HG02885 (cell line): ENCODE results near the gene SLC5A10.
A peak's percentile ranks its signal among the peaks of the same experiment; 100 is the strongest.
"Not testable (repeated sequence)": the region's sequence is repeated elsewhere in the genome, so short reads cannot be mapped to it uniquely, and the experiment has no call there.

Experiments used
- ATAC-seq: cut with Tn5 transposase; IDR thresholded peaks from one replicate; pipeline ENCODE4 v1.9.1; 2021; ENCODE audit warnings: mild to moderate bottlenecking; ENCODE audit not compliant: unreplicated experiment, poor library complexity

SLC5A10 gene

DNA sequence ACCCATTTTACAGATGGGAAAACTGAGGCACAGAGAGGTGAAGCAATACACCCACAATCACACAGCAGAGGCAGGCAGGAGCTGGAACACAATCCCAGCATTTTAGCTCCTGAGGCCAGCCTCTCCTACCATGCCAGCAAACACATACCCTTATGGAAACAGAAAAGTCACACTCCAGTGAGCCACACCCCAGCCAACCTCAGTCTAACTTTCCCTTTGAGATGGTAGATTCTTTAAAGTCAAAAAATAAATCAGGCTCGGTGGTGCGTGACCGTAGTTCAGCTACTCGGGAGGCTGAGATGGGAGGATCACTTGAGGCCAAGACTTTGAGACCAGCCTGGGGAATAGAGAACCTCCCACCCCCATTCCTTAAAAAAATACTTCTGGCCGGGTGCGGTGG is 84.2 kb downstream of the SLC5A10 start:
- not testable (repeated sequence) for ATAC-seq

DNA sequence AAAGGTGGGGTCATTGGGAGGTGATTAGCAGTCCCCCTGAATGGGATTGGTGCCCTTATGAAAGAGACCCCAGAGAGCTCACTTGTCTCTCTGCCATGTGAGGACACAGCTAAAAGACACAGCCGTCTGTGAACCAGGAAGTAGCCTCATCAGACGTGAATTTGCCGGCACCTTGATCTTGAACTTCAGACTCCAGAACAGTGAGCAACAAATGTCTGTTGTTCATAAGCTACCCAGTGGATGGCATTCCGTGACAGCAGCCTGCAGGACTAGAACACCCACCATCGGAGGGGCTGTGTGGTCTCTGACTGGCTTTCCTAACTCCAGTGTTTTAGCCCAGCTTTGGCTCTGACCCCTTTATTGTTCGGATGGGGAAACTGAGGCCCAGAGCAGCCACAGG is 85.6 kb downstream of the SLC5A10 start:
- not testable (repeated sequence) for ATAC-seq

DNA sequence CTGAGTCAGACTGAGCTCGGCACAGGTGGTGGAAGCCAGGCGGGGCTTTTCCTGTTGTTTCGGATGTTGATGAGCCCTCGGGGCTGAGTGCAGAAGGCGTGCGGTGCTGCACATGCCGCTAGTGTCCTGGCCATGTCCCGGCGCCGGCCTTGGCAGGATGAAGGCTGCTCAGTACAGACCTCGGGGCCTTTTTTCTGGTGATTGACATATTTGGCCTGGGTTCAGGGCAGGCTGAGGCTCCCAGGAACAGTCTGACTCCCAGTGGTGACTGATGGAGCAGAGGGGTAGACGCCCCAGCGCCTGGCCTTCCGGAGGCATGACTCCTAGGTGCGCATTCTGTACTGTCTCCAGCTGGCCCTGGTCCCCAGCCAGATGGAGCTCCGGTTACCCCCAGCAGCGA is 86.0 kb downstream of the SLC5A10 start:
- not testable (repeated sequence) for ATAC-seq

DNA sequence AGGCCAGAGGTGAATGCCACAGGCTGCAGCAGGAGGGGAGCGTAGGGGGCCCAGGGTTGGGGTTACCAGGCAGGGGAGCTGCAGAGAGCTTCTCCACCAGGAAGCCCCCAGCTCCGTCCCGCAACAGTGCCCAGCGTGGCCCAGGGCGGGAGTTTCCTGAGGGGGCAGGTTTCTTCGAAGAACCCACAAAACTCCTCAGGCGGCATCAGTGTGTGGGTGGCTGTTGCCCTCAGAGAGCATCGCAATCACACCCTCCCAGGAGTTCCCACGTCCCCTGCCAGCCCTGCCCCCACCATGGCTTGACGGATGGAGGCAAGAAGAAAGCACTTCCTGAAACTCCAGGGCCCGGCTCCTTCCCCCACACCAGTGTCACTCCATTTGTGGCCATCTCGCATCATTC is 86.8 kb downstream of the SLC5A10 start:
- ATAC-seq, result not testable (repeated sequence)

DNA sequence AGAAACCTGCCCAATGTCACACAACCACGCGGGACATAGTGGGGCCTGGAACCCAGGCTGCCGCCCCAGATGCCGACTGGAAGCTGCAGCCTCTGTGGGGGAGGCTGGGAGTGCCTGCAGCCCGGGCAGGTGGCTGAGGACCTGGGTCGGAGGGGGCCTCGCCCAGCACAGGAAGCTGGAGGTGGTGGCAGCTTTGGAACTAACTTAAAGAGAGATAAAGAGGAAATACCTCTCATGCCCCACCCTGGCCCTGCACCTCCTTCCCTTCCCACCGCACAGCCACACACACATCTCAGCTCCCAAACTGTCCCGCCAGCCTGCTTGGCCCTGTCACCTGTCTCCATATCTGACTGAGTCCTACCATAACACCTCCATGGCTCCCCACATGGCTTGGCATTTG is 88.4 kb downstream of the SLC5A10 start:
- ATAC-seq, result not testable (repeated sequence)

DNA sequence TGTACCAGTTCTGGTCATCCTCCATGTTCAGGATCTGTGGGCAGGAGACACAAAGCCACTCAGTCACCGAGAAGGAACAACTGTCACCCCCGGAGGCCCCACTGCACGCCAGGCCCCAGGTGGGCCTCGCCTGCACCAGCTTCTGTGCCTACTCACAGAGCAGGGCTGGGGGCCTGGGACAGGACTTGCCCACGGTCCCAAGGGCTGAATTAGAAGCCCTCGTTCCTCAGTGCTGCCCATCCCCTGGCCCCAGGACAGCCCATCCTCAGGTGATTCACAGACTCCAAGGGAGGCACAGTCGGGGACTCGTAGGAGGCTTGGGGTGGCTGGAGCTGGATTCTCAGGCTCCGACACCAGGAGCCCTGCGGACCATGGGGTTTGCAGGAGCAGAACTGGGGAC is 89.9 kb downstream of the SLC5A10 start:
- ATAC-seq, result not testable (repeated sequence)

DNA sequence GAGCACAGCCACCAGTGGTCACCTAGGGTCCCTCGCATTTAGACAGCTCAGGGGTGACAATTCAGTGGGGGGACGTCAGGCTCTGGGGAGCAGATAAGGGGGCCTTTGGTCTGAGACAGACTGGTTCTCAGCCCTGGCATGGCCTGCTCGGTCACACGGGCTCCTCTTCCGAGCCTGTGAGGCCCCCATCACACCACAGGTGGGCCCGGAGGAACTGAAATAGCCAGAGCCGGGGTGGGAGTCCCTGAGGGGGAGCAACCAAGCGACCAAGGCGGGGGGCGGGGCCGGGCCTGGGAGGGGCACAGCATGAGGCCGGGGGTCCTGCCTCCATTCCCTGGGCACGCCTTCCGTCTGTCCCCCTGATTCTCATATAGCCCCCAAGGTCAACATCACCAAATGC is 90.4 kb downstream of the SLC5A10 start:
- ATAC-seq, result not testable (repeated sequence)

DNA sequence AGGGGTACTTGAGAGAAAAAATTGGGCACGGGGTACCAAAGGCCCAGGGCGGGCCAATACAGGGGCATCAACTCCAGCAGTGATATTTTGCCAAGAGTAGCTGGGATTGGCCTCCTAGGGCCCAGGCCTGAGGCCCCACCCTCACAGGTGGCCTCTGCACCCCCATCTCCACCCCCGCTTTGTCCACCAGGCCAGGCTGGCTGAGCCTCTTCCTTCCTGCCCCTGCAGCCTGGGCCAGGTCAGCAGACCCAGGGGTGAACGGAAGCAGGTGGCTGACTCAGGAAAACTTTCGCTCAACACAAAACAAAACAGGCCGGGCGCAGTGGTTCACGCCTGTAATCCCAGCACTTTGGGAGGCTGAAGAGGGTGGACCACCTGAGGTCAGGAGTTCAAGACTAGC is 91.1 kb downstream of the SLC5A10 start:
- ATAC-seq, result peak; percentile 41

DNA sequence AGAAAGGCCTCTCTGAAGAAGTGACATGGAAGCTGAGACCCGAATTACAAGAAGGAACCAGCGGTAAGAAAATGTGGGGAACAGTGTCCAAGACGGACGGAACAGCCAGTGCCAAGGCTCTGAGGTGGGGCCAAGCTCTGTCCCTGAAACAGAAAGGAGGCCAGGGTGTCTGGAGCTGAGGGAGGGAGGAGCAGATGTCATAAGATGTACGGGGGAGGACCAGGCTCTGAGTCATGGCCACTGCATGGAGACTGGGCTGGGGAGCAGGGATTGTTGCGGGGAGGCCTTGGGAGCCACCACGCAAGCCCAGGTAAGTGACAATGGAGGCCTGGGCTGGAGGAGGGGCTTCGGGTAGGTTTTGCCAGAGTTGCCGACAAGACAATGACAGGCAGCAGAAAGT is 92.7 kb downstream of the SLC5A10 start:
- not testable (repeated sequence) for ATAC-seq

DNA sequence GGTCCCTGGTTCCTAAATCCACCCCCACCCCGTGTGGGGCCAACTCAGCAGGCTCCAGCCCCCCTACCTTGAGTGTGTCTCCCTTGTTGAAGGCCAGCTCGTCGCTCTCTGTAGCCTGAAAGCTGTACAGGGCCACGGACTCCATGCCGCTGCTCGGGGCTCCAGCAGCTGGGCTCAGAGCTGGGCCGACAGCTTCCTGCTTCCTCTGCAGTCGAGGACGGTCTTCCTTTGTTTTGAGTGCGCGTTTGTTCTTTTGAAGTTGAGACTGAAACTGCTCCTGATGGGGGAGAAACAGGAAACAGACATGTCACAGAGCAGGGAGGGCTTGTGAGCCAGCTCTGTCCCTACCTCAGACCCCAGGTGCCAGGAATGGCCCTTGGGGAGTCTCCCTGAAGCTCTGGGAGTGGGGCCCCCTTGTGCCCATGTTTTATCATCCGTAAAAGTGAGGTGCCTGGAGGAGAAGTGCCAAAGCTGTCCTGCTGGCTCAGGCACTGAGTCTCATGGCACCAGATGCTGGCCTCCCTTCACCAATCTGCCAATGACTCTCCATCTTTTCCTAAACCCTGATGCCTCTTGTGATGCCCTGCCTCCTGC is 94.9 kb downstream of the SLC5A10 start, which contains the start of gene GRAP:
GRAP (minus strand) TSS at position 176 of the 594 bp plus-strand sequence; CDS start at position 145, 31 bp downstream.
- peak; percentile 35 for ATAC-seq

DNA sequence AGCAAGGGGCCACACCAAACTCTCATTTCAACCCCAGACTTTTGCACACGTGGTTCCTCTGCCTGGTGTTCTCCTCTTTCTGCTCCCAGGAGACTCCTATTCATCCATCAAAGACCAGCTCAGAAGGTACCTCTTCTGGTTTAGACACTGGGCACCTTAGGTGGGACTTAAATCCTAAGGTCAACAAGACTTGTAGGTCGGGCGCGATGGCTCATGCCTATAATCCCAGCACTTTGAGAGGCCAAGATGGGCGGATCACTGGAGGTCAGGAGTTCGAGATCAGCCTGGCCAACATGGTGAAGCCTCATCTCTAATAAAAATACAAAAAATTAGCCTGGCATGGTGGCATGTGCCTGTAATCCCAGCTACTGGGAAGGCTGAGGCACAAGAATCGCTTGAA is 95.5 kb downstream of the SLC5A10 start:
- ATAC-seq, result not testable (repeated sequence)

DNA sequence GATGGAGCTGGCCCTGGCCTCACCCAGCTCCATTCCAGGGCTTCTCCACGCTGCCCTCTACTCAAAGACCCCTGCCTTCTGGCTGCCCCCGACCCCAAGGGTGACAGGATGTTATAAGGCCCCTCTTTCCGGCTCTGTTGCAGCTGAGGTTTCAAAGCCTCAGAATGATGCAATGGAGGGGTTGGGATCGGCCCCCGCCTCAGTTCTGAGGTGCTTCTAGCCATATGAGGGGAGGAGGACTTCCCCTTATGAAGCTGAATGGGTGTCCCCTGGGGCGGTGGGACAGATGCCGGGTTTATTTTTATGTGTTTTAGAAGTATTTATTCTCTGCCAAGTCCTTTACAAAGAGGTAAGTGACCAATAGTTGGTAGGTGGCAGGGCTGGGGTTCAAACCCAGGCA is 96.9 kb downstream of the SLC5A10 start:
- not testable (repeated sequence) for ATAC-seq

DNA sequence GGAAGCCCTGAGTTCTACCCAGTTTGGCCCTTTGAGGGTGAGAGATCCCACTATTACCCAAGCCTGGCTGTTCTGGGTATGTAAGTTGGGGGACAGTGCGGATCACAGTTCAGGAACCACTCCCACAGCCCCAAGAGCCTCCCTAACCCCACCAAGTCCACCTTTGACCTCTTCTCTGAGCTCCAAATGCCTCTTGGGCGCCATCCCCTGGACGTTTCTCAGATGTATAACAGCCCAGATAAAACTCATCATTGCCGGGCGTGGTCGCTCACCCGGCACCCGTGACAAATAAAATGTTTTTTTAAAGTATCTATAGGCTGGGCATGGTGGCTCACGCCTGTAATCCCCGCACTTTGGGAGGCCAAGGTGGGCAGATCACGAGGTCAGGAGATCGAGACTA is 103.5 kb downstream of the SLC5A10 start:
- ATAC-seq, result not testable (repeated sequence)

DNA sequence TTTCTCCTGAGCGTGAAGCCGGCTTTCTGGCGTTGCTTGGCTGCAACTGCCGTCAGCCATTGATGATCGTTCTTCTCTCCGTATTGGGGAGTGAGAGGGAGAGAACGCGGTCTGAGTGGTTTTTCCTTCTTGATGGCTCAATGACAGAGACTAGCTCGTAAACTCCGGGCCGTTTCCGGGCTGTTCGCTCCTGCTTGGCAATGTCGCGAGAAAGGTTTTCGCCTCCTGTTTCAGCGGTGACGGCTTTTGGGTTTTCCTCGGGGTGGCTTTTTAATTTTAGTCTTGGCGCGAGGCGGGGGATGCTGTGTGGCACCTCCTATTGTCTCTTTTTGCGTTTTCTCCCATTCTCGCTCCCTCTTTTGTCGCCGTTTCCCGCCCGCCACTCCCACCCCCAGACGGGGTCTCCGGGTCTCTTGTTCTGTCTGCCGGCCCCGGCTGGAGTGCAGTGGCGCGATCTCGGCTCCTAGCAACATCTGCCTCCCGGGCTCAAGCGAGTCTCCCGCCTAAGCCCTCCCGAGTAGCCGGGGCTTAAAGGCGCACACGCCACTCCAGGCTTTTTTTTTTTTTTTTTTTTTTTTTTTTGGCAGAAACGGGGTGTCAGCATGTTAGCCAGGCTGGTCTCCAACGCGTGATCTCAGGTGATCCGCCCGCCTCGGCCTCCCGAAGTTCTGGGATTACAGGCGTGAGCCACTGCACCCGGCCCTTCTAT is 110.2 kb downstream of the SLC5A10 start:
- peak; percentile 56 for ATAC-seq

DNA sequence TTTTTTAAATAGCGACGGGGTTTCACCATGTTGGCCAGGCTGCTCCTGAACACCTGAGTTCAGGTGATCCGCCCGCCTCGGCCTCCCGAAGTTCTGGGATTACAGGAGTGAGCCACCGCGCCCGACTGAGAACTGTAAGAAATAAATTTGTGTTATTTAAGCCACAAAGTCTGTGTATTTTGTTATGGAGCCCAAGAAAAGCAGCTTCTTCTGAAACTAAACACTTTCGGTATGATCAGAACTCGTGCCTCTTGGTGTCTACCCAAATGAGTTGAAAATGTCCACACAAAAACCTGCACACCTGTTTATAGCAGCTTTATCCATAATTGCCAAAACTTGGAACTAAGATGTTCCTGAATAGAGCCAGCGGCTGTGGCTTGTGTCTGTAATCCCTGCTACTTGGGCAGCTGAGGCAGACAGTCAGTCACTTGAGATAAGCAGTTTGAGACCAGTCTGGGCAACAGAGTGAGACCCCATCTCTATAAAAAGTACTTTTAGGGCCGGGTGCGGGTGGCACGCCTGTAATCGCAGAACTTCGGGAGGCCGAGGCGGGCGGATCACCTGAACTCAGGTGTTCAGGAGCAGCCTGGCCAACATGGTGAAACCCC is 110.9 kb downstream of the SLC5A10 start:
- peak; percentile 54 for ATAC-seq

DNA sequence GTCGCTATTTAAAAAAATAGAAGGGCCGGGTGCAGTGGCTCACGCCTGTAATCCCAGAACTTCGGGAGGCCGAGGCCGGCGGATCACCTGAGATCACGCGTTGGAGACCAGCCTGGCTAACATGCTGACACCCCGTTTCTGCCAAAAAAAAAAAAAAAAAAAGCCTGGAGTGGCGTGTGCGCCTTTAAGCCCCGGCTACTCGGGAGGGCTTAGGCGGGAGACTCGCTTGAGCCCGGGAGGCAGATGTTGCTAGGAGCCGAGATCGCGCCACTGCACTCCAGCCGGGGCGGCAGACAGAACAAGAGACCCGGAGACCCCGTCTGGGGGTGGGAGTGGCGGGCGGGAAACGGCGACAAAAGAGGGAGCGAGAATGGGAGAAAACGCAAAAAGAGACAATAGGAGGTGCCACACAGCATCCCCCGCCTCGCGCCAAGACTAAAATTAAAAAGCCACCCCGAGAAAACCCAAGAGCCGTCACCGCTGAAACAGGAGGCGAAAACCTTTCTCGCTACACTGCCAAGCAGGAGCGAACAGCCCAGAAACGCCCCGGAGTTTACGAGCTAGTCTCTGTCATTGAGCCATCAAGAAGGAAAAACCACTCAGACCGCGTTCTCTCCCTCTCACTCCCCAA is 111.5 kb downstream of the SLC5A10 start:
- peak; percentile 50 for ATAC-seq

DNA sequence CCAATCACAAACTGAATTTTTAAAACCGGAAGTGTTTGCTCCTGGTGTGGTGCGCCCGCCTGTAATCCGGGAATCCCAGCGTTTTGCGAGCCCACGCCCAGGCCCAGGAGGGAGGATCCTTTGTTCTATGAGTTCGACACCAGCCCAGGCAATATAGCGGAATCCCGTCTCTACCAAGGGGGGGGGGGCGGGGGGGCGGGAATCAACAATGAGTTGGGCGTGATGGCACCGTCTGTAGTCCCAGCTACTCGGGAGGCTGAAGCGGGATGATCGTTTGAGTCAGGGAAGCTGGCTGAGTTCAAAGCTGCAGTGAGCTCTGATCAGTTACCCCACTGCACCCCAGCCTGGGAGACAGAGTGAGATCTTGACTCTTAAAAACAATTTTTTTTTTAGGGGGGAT is 112.4 kb downstream of the SLC5A10 start:
- not testable (repeated sequence) for ATAC-seq

DNA sequence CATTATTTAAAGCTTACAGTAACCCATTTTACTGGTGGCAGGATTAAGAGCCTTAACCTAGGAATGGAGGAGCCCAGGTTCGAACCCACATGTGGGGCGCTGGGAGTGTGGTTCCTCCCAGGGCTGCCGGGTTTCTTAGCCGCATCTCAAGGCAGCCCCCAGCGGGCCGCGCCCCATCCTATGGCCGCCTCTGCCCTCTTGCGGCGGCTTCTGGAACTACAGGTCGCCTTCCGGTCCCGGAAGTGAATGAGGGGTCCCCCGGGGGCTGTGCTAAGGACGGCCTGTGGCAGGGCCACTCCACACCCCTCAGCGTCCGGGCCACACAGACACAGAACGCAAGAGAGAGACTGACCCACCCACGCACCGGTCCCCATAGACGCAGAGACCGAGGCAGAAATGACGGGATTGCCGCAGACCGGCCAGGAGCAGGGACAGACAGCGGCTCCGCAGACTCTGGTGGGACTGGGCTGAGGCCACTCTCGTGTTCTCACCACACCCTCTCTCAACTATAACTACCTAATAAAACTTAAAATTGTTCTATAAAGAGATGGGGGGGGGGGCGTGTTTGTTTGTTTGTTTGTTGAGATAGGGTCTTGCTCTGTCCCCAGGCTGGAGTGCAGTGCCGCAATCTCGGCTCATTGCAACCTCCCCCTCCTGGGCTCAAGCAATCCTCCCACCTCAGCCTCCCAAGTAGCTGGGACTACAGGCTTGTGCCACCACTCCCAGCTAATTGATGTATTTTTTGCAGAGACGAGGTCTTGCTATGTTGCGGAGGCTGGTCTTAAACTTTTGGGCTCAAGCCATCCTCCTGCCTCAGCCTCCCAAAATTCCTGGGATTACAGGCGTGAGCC is 118.6 kb downstream of the SLC5A10 start:
- peak; percentile 98 for ATAC-seq
